A673 (cell line): ENCODE results near the gene TBC1D2B. TPM values are rescaled to one million over a fixed set of nuclear protein-coding genes. Genes with fewer than 3 reads are reported as not detected.

Experiments
- BruUV-seq: library from RNA; stranded (reverse); fragments of 400-500 nt; replicated peaks from 2 replicates; lab custom pipeline; 2021; lab: Mats Ljungman, UMichigan
- CTCF ChIA-PET: fragments of 300-600 bp; sonication (Branson Sonifier 250); formaldehyde crosslinking; loops from one replicate; lab custom pipeline; 2022; ENCODE audit warnings: antibody characterized with exemption; lab: Charles Lee
- POLR2A ChIA-PET: fragments of 300-600 bp; sonication (Branson Sonifier 250); formaldehyde crosslinking; loops from one replicate; lab custom pipeline; 2022; ENCODE audit warnings: antibody characterized with exemption; ENCODE audit not compliant: low non-redundant PET; lab: Charles Lee
- DNase-seq: peaks from one replicate; pipeline ENCODE4 v3.0.0-alpha.2; 2015; ENCODE audit warnings: low spot score
- H3K27ac ChIP-seq: fragments of 200-600 bp; sonication (generic); 2 replicates; pipeline ENCODE4 v1.5.1; 2016; ENCODE audit warnings: mixed run types, low read depth, mild to moderate bottlenecking, mixed read lengths, antibody characterized with exemption, low read length; ENCODE audit not compliant: poor library complexity, severe bottlenecking
- H3K27me3 ChIP-seq: fragments of 200-600 bp; sonication (generic); replicated peaks from 2 replicates; pipeline ENCODE4 v1.6.1; 2017; ENCODE audit warnings: mixed run types, low read depth, mild to moderate bottlenecking, mixed read lengths, antibody characterized with exemption, low read length; ENCODE audit not compliant: insufficient read depth, poor library complexity
- H3K36me3 ChIP-seq: fragments of 200-600 bp; sonication (generic); 2 replicates; pipeline ENCODE4 v1.6.1; 2016; ENCODE audit warnings: mixed run types, mild to moderate bottlenecking, mixed read lengths, antibody characterized with exemption, low read length; ENCODE audit not compliant: insufficient read depth, poor library complexity, severe bottlenecking
- H3K4me1 ChIP-seq: fragments of 200-600 bp; sonication (generic); 2 replicates; pipeline ENCODE4 v1.6.1; 2017; ENCODE audit warnings: mixed run types, mild to moderate bottlenecking, mixed read lengths, antibody characterized with exemption, low read length; ENCODE audit not compliant: insufficient read depth, poor library complexity, severe bottlenecking
- H3K4me3 ChIP-seq: fragments of 200-600 bp; sonication (generic); 2 replicates; pipeline ENCODE4 v1.5.1; 2016; ENCODE audit warnings: low read depth, mixed run types, mild to moderate bottlenecking, mixed read lengths, low read length; ENCODE audit not compliant: poor library complexity, severe bottlenecking
- H3K9me3 ChIP-seq: fragments of 200-600 bp; sonication (generic); 2 replicates; pipeline ENCODE4 v1.6.1; 2016; ENCODE audit warnings: mixed run types, low read depth, mild to moderate bottlenecking, mixed read lengths, antibody characterized with exemption, low read length; ENCODE audit not compliant: poor library complexity, severe bottlenecking
- EZH2 ChIP-seq: fragments of 200-600 bp; sonication (generic); IDR thresholded peaks from 2 replicates; pipeline ENCODE4 v1.6.1; 2017; ENCODE audit warnings: borderline replicate concordance, low read depth, mild to moderate bottlenecking, mixed read lengths, antibody characterized with exemption, low read length; ENCODE audit not compliant: poor library complexity, severe bottlenecking
- intact Hi-C: fragments of 100-400 bp; cut with micrococcal nuclease; formaldehyde crosslinking; loops from one replicate; pipeline ENCODE4 v1.10.0; 2022; ENCODE audit not compliant: unreplicated experiment
- total RNA-seq: library from RNA; stranded (reverse); gene quantifications from 2 replicates; pipeline ENCODE4 v1.2.3, GENCODE V29; 2021
- TF ChIP-seq, protein P1 (sequence below): fragments of 300-800, 200-600 bp; sonication (generic); conservative IDR thresholded peaks from 2 replicates; pipeline ENCODE4 v1.5.1; 2017; ENCODE audit warnings: low read depth, mild to moderate bottlenecking, antibody characterized with exemption, low read length, moderate library complexity, mixed read lengths

The TBC1D2B gene
- total RNA-seq, 1 experiment from 2014 or later: 26.0 TPM

DNA sequence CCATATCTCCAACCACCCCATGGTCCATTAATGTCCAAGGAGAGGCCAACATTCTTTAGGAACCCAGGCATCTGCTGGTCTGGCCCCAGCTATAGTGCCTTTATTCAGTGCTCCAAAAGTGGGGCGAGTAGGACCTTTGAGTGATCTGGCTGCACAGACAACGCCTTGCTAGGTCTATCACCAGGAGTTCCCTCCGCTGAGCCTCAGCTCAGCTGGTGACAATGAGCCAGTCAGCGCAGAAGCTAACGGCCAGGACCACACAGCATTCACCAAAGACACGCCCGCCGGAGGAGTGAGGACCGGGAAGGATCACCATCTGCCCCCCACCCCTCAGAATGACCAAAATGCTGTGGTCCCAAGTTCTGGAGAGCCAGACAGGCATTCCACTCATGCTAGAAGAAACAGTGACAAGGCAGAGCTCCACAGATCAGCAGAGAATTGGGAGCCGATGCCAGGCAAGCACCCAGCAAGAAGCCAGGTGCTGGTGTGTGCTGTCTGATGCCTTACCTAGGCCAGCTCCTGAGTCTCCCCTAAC lies 19.0 kb downstream of the TBC1D2B start:
- Histone ChIP-seq H3K27ac (no peak overlapping the region), H3K4me1 (peaks cover 5% of the 10 kb centered on the region), H3K27me3 (no peaks in the 10 kb centered on the region), H3K4me3 (no peak overlapping the region), H3K9me3 (no peaks in the 10 kb centered on the region), H3K36me3 (no peaks in the 10 kb centered on the region)
- DNase-seq: no peak
- TF ChIP-seq EZH2: no peak
- TF ChIP-seq, protein P1, sequence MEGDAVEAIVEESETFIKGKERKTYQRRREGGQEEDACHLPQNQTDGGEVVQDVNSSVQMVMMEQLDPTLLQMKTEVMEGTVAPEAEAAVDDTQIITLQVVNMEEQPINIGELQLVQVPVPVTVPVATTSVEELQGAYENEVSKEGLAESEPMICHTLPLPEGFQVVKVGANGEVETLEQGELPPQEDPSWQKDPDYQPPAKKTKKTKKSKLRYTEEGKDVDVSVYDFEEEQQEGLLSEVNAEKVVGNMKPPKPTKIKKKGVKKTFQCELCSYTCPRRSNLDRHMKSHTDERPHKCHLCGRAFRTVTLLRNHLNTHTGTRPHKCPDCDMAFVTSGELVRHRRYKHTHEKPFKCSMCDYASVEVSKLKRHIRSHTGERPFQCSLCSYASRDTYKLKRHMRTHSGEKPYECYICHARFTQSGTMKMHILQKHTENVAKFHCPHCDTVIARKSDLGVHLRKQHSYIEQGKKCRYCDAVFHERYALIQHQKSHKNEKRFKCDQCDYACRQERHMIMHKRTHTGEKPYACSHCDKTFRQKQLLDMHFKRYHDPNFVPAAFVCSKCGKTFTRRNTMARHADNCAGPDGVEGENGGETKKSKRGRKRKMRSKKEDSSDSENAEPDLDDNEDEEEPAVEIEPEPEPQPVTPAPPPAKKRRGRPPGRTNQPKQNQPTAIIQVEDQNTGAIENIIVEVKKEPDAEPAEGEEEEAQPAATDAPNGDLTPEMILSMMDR: no peak
- CTCF ChIA-PET: no interaction called here
- POLR2A ChIA-PET: no interaction called here
- intact Hi-C loops: no loop called here
- BruUV-seq: no TSS peak

DNA sequence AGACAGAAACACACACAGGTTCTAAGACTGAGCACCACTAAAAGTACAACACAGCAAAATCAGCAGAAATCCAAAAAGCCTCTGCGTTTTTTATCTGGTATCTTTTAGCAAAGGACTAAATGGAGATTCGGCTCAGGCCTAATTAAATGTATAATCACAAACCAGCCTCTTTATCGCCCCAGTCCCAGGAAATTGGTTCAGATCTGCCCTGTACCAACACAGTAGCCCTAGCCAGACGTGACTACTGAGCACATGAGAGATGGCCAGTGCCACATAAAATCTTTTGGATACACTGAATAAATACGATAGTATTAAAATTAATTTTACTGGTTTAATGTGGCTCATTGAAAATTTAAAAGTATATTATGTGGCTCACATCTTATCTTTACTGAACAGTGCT lies 19.7 kb downstream of the TBC1D2B start:
- CTCF ChIA-PET: no interaction called here
- no peak overlapping the region for H3K4me3 ChIP-seq
- H3K4me1 ChIP-seq: peaks cover 10% of the 10 kb centered on the region
- POLR2A ChIA-PET: no interaction called here
- BruUV-seq: no TSS peak
- H3K27me3 ChIP-seq: no peaks in the 10 kb centered on the region
- no peaks in the 10 kb centered on the region for H3K36me3 ChIP-seq
- TF ChIP-seq EZH2: no peak
- TF ChIP-seq, protein P1: no peak
- intact Hi-C loops: no loop called here
- DNase-seq: no peak
- no peak overlapping the region for H3K27ac ChIP-seq
- H3K9me3 ChIP-seq: no peaks in the 10 kb centered on the region

DNA sequence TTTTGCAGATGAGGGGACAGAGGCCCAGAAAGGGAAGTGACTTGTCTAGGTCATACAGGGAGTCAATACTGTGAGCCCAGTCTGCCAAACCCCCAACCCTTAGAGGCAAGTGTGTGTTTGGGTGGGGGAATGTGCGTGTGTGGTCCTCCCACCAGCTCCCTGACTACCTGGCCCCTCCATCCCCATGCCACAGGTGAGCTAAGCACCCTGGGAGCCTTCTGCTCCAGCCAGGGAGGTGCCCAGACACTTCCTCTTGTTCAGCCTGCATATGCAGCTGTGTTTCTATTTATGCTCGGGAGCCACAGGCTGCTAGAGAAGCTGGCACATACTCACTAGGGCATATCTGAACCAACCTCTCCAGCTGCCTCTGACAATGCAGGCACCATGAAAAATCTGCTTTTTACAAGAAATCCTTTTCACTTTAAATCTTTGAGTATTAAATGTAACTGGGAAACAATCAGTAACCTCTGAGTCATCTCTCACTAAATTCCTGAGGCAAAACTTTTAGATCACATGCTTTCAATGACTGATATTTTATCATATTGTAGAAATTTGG lies 20.7 kb downstream of the TBC1D2B start:
- CTCF ChIA-PET: no interaction called here
- H3K27me3 ChIP-seq: no peaks in the 10 kb centered on the region
- H3K4me3 ChIP-seq: no peak overlapping the region
- no peaks in the 10 kb centered on the region for H3K9me3 ChIP-seq
- peaks cover 15% of the 10 kb centered on the region for H3K4me1 ChIP-seq
- no peak overlapping the region for H3K27ac ChIP-seq
- TF ChIP-seq EZH2: no peak
- TF ChIP-seq, protein P1: no peak
- POLR2A ChIA-PET: no interaction called here
- intact Hi-C loops: no loop called here
- no TSS peak for BruUV-seq
- DNase-seq: no peak
- no peaks in the 10 kb centered on the region for H3K36me3 ChIP-seq
